ENCODE measurements around the gene BIN1. TPM values are rescaled to one million over a fixed set of nuclear protein-coding genes. Genes with fewer than 3 reads are reported as not detected.

Gene BIN1
- total RNA-seq, 1 donor from 2014 or later, result 33.4 TPM

DNA sequence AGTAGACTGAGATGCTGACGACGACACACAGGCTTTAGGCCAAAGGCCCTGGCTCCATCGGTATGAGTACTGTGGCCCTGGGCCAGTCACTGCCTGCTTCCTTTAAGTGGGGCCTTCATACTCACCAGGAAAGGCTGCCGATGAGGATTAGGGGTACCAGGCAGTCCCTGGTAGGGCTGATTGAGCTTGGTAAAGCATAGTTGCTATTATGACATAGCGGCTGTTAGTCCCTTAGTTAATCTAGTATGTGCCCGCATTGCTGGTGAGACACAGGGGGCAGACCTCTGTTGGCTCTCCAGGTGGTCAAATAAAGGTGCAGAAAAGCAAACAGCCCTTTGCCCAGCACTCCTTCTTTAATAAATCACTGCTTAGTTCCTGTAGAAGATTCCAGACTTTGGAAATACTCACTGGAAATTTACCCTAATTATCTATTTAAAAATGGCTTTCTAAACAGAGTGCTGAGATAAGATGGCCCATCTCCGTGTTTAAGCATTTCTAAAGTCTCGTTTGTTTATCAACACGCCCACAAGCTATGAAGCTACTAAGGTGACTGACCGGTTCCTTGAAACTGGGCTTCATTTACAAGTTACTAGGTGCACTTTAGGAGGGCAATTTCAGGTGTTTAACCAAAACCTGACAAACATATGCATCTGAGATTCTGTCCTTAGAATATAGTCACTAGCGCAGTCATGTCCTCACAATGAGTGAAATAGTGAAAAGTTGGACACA, 8.7 kb upstream of the BIN1 start:
- Histone ChIP-seq H3K36me3 (no peaks in the 10 kb centered on the region), H3K4me3 (no peak overlapping the region), H3K27ac (no peak overlapping the region), H3K27me3 (no peaks in the 10 kb centered on the region), H3K9me3 (no peaks in the 10 kb centered on the region), H3K4me1 (no peaks in the 10 kb centered on the region)
- ATAC-seq (no peak), DNase-seq (no peak)
- TF ChIP-seq, protein P1, sequence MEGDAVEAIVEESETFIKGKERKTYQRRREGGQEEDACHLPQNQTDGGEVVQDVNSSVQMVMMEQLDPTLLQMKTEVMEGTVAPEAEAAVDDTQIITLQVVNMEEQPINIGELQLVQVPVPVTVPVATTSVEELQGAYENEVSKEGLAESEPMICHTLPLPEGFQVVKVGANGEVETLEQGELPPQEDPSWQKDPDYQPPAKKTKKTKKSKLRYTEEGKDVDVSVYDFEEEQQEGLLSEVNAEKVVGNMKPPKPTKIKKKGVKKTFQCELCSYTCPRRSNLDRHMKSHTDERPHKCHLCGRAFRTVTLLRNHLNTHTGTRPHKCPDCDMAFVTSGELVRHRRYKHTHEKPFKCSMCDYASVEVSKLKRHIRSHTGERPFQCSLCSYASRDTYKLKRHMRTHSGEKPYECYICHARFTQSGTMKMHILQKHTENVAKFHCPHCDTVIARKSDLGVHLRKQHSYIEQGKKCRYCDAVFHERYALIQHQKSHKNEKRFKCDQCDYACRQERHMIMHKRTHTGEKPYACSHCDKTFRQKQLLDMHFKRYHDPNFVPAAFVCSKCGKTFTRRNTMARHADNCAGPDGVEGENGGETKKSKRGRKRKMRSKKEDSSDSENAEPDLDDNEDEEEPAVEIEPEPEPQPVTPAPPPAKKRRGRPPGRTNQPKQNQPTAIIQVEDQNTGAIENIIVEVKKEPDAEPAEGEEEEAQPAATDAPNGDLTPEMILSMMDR (IDR thresholded peaks at IDR 0.05), result no peak
- intact Hi-C loops (cut with DNase I), result no loop called here

DNA sequence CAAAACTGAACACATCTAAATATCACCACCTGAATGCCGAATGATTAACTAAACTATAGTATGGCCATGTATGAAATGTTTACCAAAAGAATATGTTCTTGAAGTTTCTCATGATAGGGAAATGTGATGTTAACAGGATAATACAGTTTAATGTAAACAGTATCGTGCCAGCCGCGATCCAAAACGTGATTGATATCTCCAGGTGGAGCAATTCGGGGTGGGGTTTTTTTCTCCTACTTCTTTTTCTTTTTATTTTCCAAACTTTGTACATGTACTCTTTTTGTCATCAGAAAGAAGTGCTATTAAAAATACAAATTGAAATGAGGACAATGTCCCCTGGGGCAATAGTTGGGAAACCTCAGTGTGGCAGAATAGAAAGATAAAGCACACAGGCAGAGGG, 4.0 kb upstream of the BIN1 start:
- TF ChIP-seq, protein P1 (IDR thresholded peaks at IDR 0.05), result no peak
- no peak for DNase-seq
- no peak for ATAC-seq

DNA sequence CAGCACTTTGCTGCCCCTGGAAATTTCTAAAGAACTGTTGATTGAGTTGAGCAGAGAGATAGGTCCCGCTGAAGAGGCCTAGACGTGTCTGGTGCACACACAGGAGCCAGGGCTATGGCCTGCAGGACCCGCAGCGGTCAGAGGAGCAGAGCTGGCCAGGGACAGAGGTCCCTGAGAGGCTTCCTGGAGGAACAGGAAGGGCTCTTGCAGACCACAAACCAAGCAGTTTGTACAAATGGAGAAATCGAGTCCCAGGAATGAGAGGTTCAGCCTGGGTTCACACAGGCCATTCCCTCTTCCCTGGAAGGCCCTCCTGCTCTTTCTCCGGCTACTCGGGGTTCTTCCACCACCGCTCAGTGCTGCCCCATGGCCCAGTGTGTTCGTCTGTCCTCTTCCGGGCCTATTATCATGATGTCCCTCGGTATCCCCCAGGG, 1.2 kb upstream of the BIN1 start:
- DNase-seq (no peak), ATAC-seq (no peak)
- no peak overlapping the region for H3K27ac ChIP-seq
- intact Hi-C loops (cut with DNase I), result loop anchor here (5.0 kb wide), 1 partner anchor 41 kb away; no protein-coding TSS in a partner anchor
- peaks cover 4% of the 10 kb centered on the region for H3K4me1 ChIP-seq
- no peaks in the 10 kb centered on the region for H3K36me3 ChIP-seq
- no peaks in the 10 kb centered on the region for H3K27me3 ChIP-seq
- no peaks in the 10 kb centered on the region for H3K9me3 ChIP-seq
- no peak overlapping the region for H3K4me3 ChIP-seq
- TF ChIP-seq, protein P1 (IDR thresholded peaks at IDR 0.05), result no peak

More for the DNA sequence above, 4.0 kb upstream of the BIN1 start:
- peaks cover 4% of the 10 kb centered on the region for H3K4me1 ChIP-seq
- H3K36me3 ChIP-seq, result no peaks in the 10 kb centered on the region
- H3K27ac ChIP-seq, result no peak overlapping the region
- intact Hi-C loops (cut with DNase I), result no loop called here
- no peaks in the 10 kb centered on the region for H3K27me3 ChIP-seq
- H3K9me3 ChIP-seq, result no peaks in the 10 kb centered on the region
- no peak overlapping the region for H3K4me3 ChIP-seq

DNA sequence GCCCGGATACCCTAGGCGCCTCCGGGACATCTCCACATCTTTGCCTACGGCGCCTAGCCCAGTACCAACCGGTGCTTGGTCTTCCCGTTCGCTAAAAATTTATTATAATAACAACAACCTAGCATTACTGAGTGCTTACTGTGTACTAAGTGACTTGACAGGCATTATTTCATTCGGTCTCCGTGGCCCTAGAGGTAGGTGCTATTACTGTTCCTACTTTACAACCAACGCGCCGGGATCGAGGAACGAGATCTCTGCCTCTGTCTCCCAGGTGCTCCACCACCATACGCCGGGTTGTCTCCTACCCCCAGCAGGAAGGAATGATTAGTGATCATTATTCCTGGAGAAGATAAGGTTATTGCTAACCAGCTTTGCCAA, 657 bp upstream of the BIN1 start:
- TF ChIP-seq, protein P1 (IDR thresholded peaks at IDR 0.05), result peak; percentile 18
- Histone ChIP-seq H3K27me3 (no peaks in the 10 kb centered on the region), H3K4me3 (peak overlapping the region; percentile 90), H3K9me3 (no peaks in the 10 kb centered on the region), H3K27ac (peak overlapping the region; percentile 71), H3K4me1 (peaks cover 4% of the 10 kb centered on the region), H3K36me3 (no peaks in the 10 kb centered on the region)
- no peak for DNase-seq
- intact Hi-C loops (cut with DNase I), result loop anchor here (5.0 kb wide), 1 partner anchor 40 kb away; no protein-coding TSS in a partner anchor
- no peak for ATAC-seq

DNA sequence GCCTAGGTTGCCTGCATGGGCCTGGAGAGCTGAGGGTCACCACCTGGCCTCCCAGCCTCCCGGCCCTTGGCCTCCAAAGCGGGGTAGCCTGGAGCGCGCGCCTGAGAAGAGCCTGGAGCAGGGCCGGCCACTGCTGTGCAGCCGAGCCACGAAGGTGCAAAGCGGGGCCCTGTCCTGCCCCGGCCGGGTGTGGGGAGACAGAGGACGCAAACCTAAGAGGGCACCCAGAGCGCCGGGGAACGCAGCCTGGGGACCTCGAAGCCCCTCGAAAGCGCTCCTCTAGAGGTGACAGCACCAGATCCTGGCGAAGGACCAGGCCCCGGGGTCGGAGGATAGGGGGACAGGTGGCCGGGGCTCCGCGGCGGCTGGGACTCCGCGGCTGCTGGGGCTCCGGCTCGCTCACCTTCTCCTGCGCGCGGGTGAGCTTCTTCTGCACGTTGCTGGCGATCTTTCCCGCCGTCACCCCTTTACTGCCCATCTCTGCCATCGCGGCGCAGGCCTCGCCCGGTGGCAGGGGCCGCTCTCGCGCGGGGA, 430 bp downstream of the BIN1 start:
- TF ChIP-seq, protein P1 (IDR thresholded peaks at IDR 0.05), result no peak
- peak overlapping the region; percentile 71 for H3K27ac ChIP-seq
- H3K27me3 ChIP-seq, result no peaks in the 10 kb centered on the region
- intact Hi-C loops (cut with DNase I), result loop anchor here (5.0 kb wide), 1 partner anchor 39 kb away; no protein-coding TSS in a partner anchor
- H3K4me3 ChIP-seq, result peak overlapping the region; percentile 90
- peak; percentile 12 for ATAC-seq
- DNase-seq, result peak; percentile 73
- H3K36me3 ChIP-seq, result no peaks in the 10 kb centered on the region
- H3K4me1 ChIP-seq, result peaks cover 4% of the 10 kb centered on the region
- H3K9me3 ChIP-seq, result no peaks in the 10 kb centered on the region
